ENCODE data around the gene SORCS1.

SORCS1 gene

DNA sequence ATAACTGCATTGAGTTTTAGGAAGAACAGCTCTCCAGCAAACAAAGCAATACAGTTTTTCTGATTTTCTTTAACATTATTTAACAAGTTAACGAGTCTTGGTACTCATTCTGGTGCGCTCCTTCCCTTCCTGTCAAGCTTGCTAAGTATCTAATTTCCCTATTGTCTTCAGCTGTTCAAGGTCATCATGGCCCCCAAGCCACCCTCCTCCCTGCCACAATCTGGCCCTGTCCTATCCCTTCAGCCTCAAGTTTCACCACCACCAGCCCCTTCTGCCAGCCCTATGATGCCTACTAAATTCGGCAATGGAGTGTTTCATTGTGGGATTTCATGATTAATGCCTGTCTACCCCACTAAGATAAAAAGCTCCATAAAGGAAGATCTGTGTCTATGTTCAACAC is 121.0 kb downstream of the SORCS1 start:
- Histone ChIP-seq H3K9ac (ENCODE audit: low read length) (no peak overlapping the region), H3K36me3 (ENCODE audit: insufficient read depth, low read length) (no peaks in the 10 kb centered on the region)

DNA sequence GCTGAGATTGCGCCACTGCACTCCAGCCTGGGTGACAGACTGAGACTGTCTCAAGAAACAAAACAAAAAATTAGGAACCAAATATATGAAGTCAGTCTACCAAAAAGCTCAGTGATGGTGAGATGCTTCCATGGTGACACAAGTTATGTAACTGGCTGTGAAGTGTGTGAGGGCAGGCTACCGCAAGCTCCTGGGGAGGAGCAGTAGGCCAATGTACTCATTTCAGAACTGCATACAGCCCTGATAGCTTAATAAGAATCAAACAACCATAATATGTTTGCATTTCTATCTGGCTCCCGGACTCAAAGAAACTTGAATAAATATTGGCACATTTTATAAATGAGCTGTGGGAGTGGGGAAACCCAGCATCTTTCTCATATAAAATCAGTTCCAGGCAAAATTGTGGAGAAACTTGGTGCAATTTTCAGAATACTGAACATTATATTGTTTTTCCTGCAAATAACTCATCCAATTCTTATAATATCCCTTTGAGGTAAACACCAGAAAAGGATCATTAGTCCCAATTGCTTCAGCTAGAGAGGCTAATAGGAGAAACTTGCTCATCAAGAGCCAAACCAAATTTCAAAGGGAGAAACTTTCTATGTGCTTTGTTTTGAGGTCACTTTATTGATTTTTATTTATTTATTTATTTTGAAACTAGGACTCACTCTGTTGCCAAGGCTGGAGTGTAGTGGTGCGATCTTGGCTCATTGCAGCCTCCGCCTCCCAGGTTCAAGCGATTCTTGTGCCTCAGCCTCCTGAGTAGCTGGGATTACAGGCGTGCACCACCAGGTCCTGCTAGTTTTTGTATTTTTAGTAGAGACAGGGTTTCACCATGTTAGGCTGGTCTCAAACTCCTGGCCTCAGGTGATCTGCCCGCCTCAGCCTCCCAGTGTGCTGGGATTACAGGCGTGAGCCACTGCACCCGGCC is 127.0 kb downstream of the SORCS1 start:
- Histone ChIP-seq H3K27me3 (ENCODE audit: insufficient read depth, low read length) (no peaks in the 10 kb centered on the region), H3K27ac (ENCODE audit: low read depth, low read length, poor library complexity, severe bottlenecking) (no peak overlapping the region), H3K79me2 (ENCODE audit: insufficient read depth, low read length) (no peaks in the 10 kb centered on the region), H2AFZ (ENCODE audit: low read length) (no peak overlapping the region), H3K9ac (ENCODE audit: low read length) (no peak overlapping the region), H3F3A (ENCODE audit: insufficient read depth, low read length) (no peaks in the 10 kb centered on the region), H3K9me2 (ENCODE audit: low read depth, low read length) (no peaks in the 10 kb centered on the region), H4K20me1 (ENCODE audit: insufficient read depth, low read length) (no peaks in the 10 kb centered on the region), H3K4me3 (ENCODE audit: low read depth, low read length, poor library complexity, severe bottlenecking) (no peak overlapping the region), H3K9me3 (ENCODE audit: low read length) (no peaks in the 10 kb centered on the region), H3K4me1 (ENCODE audit: insufficient read depth, low read length, severe bottlenecking) (no peaks in the 10 kb centered on the region), H3K36me3 (ENCODE audit: insufficient read depth, low read length) (no peaks in the 10 kb centered on the region), H3K4me2 (ENCODE audit: low read length) (no peak overlapping the region)
- TF ChIP-seq, protein P1, sequence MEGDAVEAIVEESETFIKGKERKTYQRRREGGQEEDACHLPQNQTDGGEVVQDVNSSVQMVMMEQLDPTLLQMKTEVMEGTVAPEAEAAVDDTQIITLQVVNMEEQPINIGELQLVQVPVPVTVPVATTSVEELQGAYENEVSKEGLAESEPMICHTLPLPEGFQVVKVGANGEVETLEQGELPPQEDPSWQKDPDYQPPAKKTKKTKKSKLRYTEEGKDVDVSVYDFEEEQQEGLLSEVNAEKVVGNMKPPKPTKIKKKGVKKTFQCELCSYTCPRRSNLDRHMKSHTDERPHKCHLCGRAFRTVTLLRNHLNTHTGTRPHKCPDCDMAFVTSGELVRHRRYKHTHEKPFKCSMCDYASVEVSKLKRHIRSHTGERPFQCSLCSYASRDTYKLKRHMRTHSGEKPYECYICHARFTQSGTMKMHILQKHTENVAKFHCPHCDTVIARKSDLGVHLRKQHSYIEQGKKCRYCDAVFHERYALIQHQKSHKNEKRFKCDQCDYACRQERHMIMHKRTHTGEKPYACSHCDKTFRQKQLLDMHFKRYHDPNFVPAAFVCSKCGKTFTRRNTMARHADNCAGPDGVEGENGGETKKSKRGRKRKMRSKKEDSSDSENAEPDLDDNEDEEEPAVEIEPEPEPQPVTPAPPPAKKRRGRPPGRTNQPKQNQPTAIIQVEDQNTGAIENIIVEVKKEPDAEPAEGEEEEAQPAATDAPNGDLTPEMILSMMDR (IDR thresholded peaks at IDR 0.05; ENCODE audit: low read length) = no peak
- no peak for TF ChIP-seq EZH2 (IDR thresholded peaks at IDR 0.05; ENCODE audit: borderline replicate concordance, low read length)

More for the DNA sequence above, 121.0 kb downstream of the SORCS1 start:
- Histone ChIP-seq H3K27ac (ENCODE audit: low read depth, low read length, poor library complexity, severe bottlenecking) (no peak overlapping the region), H3K4me2 (ENCODE audit: low read length) (no peak overlapping the region), H3K4me1 (ENCODE audit: insufficient read depth, low read length, severe bottlenecking) (no peaks in the 10 kb centered on the region), H3F3A (ENCODE audit: insufficient read depth, low read length) (no peaks in the 10 kb centered on the region), H4K20me1 (ENCODE audit: insufficient read depth, low read length) (no peaks in the 10 kb centered on the region), H3K9me2 (ENCODE audit: low read depth, low read length) (no peaks in the 10 kb centered on the region), H3K27me3 (ENCODE audit: insufficient read depth, low read length) (no peaks in the 10 kb centered on the region), H2AFZ (ENCODE audit: low read length) (no peak overlapping the region), H3K79me2 (ENCODE audit: insufficient read depth, low read length) (no peaks in the 10 kb centered on the region), H3K4me3 (ENCODE audit: low read depth, low read length, poor library complexity, severe bottlenecking) (no peak overlapping the region), H3K9me3 (ENCODE audit: low read length) (no peaks in the 10 kb centered on the region)
- TF ChIP-seq, protein P1 (IDR thresholded peaks at IDR 0.05; ENCODE audit: low read length) = no peak
- TF ChIP-seq EZH2 (IDR thresholded peaks at IDR 0.05; ENCODE audit: borderline replicate concordance, low read length) = no peak

DNA sequence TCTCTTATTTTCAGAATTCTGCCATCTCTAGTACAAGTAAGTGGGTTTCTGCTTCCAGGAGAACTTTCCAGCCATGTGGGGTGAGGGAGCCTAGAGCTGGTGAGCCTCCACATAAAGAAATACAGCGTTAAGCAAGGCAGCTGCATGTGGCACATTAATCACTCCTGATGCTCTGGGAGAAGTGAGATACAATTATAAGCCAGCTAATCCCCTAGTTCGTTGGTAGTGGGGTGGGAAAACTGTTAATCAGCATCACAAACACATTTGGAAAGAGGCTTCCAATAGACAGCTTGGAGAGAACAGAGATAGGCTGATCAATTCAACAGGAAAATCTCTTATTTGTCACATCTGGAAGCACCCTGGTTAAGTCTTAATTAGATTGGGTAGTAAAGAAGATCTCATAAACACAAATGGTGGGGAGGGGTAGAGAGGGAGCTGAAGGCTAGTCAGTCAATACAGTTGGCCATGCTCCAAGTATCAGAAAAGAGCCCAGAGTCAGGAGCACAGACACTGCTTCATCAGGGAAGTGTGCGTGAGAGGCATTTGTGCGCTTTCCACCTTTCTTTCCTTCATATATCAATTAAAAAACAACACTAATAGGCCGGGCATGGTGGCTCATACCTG is 130.6 kb downstream of the SORCS1 start:
- Histone ChIP-seq H3K27me3 (ENCODE audit: insufficient read depth, low read length) (no peaks in the 10 kb centered on the region), H3K27ac (ENCODE audit: low read depth, low read length, poor library complexity, severe bottlenecking) (no peak overlapping the region), H3K4me3 (ENCODE audit: low read depth, low read length, poor library complexity, severe bottlenecking) (no peak overlapping the region), H3K79me2 (ENCODE audit: insufficient read depth, low read length) (no peaks in the 10 kb centered on the region), H3K9me2 (ENCODE audit: low read depth, low read length) (no peaks in the 10 kb centered on the region), H4K20me1 (ENCODE audit: insufficient read depth, low read length) (no peaks in the 10 kb centered on the region), H3K36me3 (ENCODE audit: insufficient read depth, low read length) (no peaks in the 10 kb centered on the region), H3K9ac (ENCODE audit: low read length) (no peak overlapping the region), H3K9me3 (ENCODE audit: low read length) (no peaks in the 10 kb centered on the region), H3K4me2 (ENCODE audit: low read length) (no peak overlapping the region), H2AFZ (ENCODE audit: low read length) (no peak overlapping the region), H3F3A (ENCODE audit: insufficient read depth, low read length) (no peaks in the 10 kb centered on the region), H3K4me1 (ENCODE audit: insufficient read depth, low read length, severe bottlenecking) (no peaks in the 10 kb centered on the region)
- TF ChIP-seq EZH2 (IDR thresholded peaks at IDR 0.05; ENCODE audit: borderline replicate concordance, low read length) = no peak
- TF ChIP-seq, protein P1 (IDR thresholded peaks at IDR 0.05; ENCODE audit: low read length) = no peak
